NCI-H1105 treated with DMSO at 0.1 percent for 48 hours (cell line): ENCODE data around the gene NWD2.
"Not testable (repeated sequence)": the region's sequence is repeated elsewhere in the genome, so short reads cannot be mapped to it uniquely, and the experiment has no call there.

Source experiments
- DNase-seq: peaks from one replicate; lab custom pipeline; 2025; lab: John Stamatoyannopoulos, UW

The NWD2 gene

GRCh38 chr4:37397505-37397904 is 153.0 kb downstream of the NWD2 start:
- no peak for DNase-seq

GRCh38 chr4:37400241-37400881 is 155.8 kb downstream of the NWD2 start:
- no peak for DNase-seq

GRCh38 chr4:37407938-37408826 is 163.6 kb downstream of the NWD2 start:
- peak; percentile 22 for DNase-seq

GRCh38 chr4:37413612-37414011 is 169.1 kb downstream of the NWD2 start:
- not testable (repeated sequence) for DNase-seq

GRCh38 chr4:37415845-37416369 is 171.4 kb downstream of the NWD2 start:
- no peak for DNase-seq

- DNase-seq, result no peak
Measured at GRCh38 chr4:37421614-37422013, 177.1 kb downstream of the NWD2 start.

- DNase-seq, result no peak
Measured at GRCh38 chr4:37422102-37422501, 177.6 kb downstream of the NWD2 start.

GRCh38 chr4:37422638-37423037 is 178.1 kb downstream of the NWD2 start:
- DNase-seq, result no peak

GRCh38 chr4:37423310-37423709 is 178.8 kb downstream of the NWD2 start:
- DNase-seq, result no peak

GRCh38 chr4:37424753-37425152 is 180.2 kb downstream of the NWD2 start:
- DNase-seq, result no peak

- no peak for DNase-seq
Measured at GRCh38 chr4:37425857-37426256, 181.3 kb downstream of the NWD2 start.

GRCh38 chr4:37427193-37427592 is 182.7 kb downstream of the NWD2 start:
- no peak for DNase-seq

- DNase-seq, result no peak
Measured at GRCh38 chr4:37429906-37430305, 185.4 kb downstream of the NWD2 start.

GRCh38 chr4:37430718-37431416 is 186.3 kb downstream of the NWD2 start:
- DNase-seq, result no peak

GRCh38 chr4:37431417-37431743 is 186.8 kb downstream of the NWD2 start:
- no peak for DNase-seq

GRCh38 chr4:37434469-37434868 is 189.9 kb downstream of the NWD2 start:
- no peak for DNase-seq

- no peak for DNase-seq
Measured at GRCh38 chr4:37436546-37436945, 192.0 kb downstream of the NWD2 start.

- DNase-seq, result no peak
Measured at GRCh38 chr4:37437163-37437562, 192.6 kb downstream of the NWD2 start.

GRCh38 chr4:37438564-37439279 is 194.2 kb downstream of the NWD2 start:
- no peak for DNase-seq

- no peak for DNase-seq
Measured at GRCh38 chr4:37439809-37440474, 195.4 kb downstream of the NWD2 start.

GRCh38 chr4:37440501-37440900 is 196.0 kb downstream of the NWD2 start:
- no peak for DNase-seq
